GM10248 (cell line): ENCODE data around the gene FYCO1.

Experiments
- CTCF ChIA-PET: fragments of 300-600 bp; sonication (Branson Sonifier 250); formaldehyde crosslinking; extraction: SDS; loops from one replicate; lab custom pipeline; 2021; ENCODE audit warnings: antibody characterized with exemption; lab: Yijun Ruan, JAX
- POLR2A ChIA-PET: fragments of 350-650 bp; sonication (Branson Sonifier 250); formaldehyde crosslinking; extraction: SDS; loops from one replicate; lab custom pipeline; 2020; ENCODE audit warnings: antibody characterized with exemption; lab: Yijun Ruan, JAX
- DNase-seq: peaks from one replicate; pipeline ENCODE4 v3.0.0; 2012; ENCODE audit errors: extremely low spot score
- CTCF ChIP-seq: IDR thresholded peaks from 2 replicates; pipeline ENCODE4 v1.5.1; 2012; ENCODE audit warnings: mild to moderate bottlenecking, low read depth; ENCODE audit errors: extremely low read depth, missing control alignments, control extremely low read depth

FYCO1 gene

GRCh38 chr3:45905755-45906154 lies 89.9 kb downstream of the FYCO1 start:
- TF ChIP-seq CTCF = no peak
- ChIA-PET POLR2A (interaction anchor here (0.7 kb wide), 1 partner anchor 23 kb away, joined by 7 read pairs; no protein-coding TSS in a partner anchor), CTCF (interaction anchor here (1.1 to 2.0 kb wide), 8 partner anchors 9 to 173 kb away, joined by 3 to 11 read pairs (median 4); no protein-coding TSS in a partner anchor)
- no peak for DNase-seq

GRCh38 chr3:45904931-45905330 lies 90.7 kb downstream of the FYCO1 start:
- peak; percentile 76 for DNase-seq
- no peak for TF ChIP-seq CTCF
- ChIA-PET CTCF (interaction anchor here (0.8 to 2.0 kb wide), 16 partner anchors 9 to 245 kb away, joined by 3 to 11 read pairs (median 4); no protein-coding TSS in a partner anchor), POLR2A (interaction anchor here (0.7 kb wide), 1 partner anchor 24 kb away, joined by 7 read pairs; no protein-coding TSS in a partner anchor)

GRCh38 chr3:45896956-45897355 lies 98.7 kb downstream of the FYCO1 start:
- ChIA-PET POLR2A (no interaction called here), CTCF (interaction anchor here (1.0 to 4.6 kb wide), 4 partner anchors 8 to 33 kb away, joined by 3 to 24 read pairs (median 6); partner anchors contain the start of gene CCR9)
- TF ChIP-seq CTCF = no peak
- DNase-seq = no peak

- ChIA-PET POLR2A (no interaction called here), CTCF (interaction anchor here (1.0 to 4.6 kb wide), 5 partner anchors 9 to 34 kb away, joined by 3 to 24 read pairs (median 5); partner anchors contain the start of gene CCR9)
- DNase-seq = no peak
- no peak for TF ChIP-seq CTCF
Observed at GRCh38 chr3:45895686-45896468, 99.7 kb downstream of the FYCO1 start.

GRCh38 chr3:45894015-45894414 lies 101.6 kb downstream of the FYCO1 start:
- CTCF ChIA-PET = interaction anchor here (0.6 to 4.6 kb wide), 4 partner anchors 9 to 51 kb away, joined by 3 to 24 read pairs (median 6); partner anchors contain the start of gene CCR9
- TF ChIP-seq CTCF = no peak
- POLR2A ChIA-PET = no interaction called here
- DNase-seq = no peak

GRCh38 chr3:45892161-45892560 lies 103.5 kb downstream of the FYCO1 start:
- ChIA-PET POLR2A (no interaction called here), CTCF (interaction anchor here (1.1 to 1.2 kb wide), 2 partner anchors 9 to 11 kb away, joined by 3 to 7 read pairs; no protein-coding TSS in a partner anchor)
- no peak for TF ChIP-seq CTCF
- DNase-seq = no peak
